Renal cortical epithelial cell (primary cell): ENCODE results near the gene ADAMTS2. TPM values are rescaled to one million over a fixed set of nuclear protein-coding genes. Genes with fewer than 3 reads are reported as not detected.
A peak's percentile ranks its signal among the peaks of the same experiment; 100 is the strongest.

ENCODE experiments used
- DNase-seq: peaks from one replicate; pipeline ENCODE4 v3.0.0-alpha.2; 2011; ENCODE audit warnings: low read depth
- total RNA-seq: library from RNA; depleted of rRNA; stranded (reverse); fragments of >200 nt; gene quantifications from 2 replicates; pipeline ENCODE4 v1.2.3, GENCODE V29; 2014

Gene ADAMTS2
- total RNA-seq, 1 donor from 2014 or later, result 4.2 TPM

DNA sequence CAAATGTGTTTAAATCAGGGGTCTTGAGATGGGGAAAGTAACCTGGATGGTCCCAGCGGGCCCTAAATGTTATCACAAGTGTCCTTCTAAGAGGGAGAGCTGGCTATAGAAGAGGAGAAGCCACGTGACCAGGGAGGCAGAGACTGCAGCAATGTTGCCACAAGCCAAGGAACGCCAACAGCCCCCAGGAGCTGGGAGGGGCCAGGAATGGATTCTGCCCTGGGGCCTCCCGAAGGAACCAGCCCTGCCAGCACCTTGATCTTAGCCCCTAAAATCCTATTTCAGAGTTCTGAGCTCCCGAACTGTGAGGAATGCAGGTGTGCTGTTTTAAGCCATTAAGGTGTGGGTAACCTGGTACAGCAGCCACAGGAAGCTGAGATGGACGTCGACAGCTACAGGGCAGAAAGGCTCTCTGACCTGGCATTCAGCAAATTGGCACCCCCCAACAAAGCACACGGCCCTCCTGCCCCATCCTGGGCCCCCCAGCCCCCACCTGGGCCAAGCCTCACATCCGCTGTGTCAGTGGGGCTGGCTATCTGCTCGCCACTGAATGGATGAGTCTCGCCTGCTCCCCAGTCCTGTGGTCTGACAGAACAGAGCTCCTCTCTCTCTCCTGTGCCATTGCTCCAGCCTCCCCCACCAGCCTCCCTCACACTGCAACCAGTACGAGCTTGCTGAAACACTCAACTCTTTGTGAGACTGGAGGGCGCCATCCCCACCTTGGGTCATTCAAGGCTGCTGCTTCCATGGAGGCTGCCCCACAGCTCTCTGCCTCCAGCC is 78.8 kb downstream of the ADAMTS2 start:
- DNase-seq, result no peak

DNA sequence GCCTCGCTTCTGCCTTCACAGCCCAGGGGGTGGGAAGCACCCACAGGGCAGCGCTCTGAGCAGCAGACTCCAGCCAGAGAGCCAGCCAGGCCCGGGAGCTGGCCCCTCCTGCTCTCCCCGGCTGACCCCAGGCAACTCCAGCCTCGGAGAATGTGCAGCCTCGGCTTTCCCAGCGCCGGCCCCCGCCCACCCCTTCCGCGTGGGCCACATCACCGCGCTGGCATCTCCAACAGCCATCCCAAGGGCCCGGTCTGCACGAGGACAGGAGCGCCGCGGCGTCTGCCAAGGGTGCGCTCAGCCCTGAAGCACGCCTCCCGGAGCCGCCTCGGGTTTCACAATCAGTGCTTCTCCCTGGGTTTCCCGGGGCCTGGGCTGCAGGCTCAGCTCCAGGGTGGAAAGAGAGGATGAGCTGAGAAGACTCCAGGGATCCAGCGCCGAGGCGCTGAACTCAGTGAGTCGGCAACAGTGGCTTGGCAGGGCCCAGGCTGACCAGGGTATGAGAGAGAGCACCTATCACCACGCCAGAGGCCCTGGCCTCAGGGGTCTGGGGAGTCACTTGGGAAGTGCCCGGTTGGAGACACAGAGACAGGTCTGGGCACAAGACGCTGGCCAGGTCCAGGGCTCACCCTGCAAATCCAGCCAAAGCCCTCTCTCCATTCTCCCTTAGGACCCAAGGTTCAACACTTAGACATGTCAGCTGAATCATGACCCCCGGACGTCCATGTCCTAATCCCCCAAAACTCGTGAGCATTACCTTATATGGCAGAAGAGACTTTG is 79.6 kb downstream of the ADAMTS2 start:
- peak; percentile 80 for DNase-seq

DNA sequence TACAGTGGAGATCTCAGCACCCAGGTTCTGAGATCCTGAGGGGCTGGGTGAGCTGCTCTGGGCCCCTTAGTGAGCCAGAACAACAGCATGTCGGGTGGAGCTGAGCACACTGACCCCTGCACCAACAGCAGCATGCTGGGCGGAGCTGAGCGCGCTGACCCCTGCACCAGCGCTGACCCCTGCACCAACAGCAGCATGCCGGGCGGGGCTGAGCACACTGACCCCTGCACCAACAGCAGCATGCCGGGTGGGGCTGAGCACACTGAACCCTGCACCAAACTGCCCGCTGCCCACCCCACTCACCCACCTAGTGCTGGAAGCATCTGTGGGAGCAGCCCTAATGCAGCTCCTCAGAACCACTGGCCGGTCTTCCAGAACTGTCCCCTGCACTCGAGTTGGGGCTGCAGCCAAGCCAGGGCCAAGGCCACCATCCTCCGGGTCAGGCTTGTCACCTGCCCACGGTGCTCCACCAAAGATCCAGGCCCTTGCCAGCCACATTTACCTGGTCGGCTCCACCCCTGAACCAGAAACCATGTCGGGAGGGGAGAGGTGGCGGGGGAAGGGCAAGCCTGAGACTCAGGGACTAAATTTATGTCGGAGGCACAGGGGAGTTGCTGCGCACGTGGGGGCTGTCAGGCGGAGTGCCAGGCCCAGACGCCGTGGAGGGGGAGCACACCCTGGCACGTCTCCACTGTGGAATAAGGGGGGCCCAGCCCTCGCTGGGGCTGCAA is 80.3 kb downstream of the ADAMTS2 start:
- no peak for DNase-seq

DNA sequence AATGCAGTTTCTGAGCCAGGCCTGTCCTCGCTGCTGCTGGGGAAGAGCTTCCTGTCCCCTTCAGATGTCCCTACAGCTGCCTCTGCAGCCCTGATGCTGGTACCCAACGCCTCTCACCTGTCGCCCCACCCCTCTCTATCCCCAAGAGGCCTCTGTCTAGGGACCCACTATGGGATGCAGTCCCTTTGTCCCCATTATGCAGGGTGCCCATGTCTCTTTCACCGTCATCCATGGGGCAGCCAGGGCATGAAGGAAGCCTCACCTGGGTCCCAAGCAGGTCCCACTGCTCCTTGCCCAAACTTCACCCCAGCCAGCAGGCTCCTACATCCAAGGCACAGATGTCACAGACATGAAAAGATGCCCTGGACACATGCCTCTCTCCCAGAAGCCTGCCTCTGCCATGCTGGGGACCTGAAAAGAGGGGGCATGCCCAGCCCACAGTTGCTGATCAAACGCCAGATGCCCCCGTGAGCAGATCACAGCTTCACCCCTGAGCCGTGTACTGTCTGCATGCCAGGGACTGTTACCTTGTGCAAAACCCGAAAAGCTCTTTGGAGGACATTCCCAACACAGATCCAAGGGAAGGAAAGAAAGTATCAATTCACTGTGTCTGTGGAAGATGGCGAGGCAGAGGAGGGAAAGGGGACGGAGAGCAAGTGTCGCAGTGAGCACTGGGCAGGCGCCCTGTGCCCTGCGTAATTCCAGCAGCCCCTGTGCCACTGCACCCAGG is 81.0 kb downstream of the ADAMTS2 start:
- DNase-seq, result no peak

DNA sequence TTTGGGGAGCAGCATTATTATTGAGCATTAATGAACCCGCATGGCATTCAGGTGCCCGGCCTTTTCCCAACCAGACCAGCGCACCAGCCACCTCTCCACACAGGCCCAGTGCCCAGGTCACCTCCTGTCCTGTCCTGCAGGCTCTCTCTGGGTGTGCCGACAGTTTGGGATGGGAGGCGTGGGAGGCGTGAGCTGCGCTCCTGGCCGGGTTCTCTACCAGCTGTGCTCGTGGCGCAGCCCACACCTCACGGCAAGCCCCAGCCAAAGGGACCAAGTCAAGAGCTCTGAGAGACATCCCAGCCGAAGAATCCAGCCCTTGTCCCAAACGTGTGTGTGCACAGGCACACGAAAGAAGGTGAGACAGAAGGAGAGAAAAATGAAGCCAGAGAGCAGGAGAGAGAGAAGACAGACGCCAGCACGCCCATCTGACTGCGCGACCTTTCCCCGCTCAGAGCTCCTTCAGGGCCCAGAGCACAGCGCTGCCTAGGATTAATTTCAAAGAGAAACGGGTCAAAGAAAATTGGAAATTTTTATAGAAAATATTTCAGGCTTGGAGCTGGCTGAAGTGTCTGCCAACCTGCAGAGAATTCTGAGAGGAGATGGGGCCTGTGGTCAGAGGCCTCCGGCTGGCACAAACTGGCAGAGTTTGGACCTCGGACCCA is 81.7 kb downstream of the ADAMTS2 start:
- no peak for DNase-seq

DNA sequence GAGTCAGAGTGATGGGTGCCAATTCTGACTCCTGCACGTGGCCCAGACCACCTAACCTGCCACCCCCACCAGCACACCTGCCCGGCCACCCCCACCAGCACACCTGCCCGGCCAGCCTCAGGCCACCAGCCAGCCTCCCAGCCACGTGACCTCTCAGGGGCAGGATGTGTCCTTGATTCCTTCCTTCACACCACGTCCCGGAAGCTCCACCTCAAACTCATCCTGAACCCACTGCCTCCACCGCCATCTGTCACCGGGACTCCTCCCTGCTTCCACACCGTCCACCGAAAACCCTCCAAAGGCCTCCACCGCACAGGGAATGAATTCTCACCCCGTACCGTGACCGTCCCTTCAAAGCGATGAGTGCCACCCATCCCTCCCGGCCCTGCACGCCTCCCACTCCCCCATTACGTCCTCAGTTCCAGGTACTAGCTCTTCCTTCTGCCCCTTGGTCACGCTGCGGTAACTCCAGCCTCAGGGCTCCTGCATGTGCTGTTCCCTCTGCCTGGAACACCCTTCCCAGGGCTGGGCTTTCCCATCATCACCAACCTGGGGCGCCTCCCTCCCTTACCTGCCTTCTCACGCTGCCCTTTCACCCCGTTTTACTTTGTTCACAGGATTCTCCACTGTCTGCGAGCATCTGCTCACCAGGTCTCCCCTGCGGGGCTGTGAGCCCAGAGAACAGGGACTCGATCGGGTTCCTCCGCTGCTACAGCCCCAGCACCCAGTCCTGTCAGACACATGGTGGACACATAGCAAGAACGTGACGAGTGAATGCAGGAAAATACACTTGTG is 82.9 kb downstream of the ADAMTS2 start:
- no peak for DNase-seq

DNA sequence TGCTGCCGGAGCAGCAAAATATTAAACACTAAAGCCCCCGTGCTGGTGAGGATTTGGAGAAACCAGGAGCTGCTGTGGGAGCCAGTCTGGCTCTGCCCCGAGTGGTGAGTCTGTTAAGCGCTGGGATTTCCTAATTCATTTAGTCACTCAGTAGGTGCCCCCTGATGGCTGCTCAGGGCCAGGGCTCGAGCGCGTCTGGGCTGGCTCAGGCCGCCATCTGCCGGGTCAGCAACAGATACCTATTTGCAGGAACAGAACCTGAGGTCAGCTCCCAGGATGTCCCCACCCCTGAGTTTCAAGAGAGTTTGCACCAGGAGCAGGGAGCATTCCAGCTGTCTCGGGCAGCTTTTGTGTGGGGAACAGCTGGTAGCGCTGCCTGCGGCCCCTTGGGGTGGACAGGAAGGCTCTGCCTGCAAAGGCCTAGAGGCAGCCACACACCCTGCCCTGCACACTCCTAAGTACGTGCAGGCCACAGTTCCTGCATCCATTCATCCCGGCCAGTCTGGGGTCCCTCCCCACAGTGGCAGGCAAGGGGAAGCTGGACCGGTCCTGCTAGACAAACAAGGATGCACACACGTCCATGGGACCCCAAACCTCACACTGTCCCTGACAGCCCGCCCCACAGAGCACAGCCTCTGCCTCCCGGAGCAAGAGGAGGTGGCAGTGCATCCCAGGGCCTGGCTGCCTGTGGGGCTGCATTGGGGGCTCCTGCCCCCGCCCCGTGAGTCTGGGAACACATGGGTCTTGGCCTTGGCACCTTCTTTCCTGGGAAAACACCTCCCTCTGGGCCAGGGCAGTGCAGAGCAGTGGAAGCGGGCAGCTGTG is 83.7 kb downstream of the ADAMTS2 start:
- DNase-seq, result no peak

DNA sequence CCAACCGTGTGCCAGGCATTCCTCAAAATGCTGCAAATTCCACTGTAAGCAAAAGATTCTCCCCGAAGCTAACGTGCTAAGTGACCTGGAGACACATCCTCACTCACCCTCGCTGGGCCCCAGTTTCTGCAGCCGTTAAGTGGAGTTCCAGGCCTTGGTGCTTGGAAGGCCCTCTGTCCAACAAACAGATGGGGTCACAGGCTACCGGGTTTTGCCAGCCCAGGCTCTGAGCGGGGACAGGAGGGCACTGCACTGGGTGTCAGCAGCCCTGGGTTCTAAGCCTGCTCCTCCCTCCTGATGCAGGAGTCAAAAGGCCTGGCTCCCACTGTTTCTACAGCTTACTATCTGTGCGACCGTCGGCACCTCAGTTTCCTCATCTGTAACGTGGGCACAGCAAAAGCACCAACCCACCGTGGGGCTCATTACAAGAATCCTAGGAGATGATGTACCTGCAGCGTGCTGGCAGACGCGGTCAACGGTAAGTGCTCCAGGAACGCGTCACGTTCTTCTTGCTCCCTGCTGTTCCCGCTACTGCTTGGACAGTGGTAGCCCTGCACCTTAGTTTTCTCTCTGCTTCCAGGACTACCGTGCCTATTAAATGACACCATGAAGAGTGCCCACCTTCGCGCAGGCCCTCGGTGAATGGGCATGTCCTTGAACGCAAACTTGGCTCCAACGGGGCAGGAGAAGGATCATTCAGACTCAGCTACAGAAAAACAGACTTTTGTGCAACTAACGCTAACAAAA is 84.8 kb downstream of the ADAMTS2 start:
- DNase-seq, result no peak

DNA sequence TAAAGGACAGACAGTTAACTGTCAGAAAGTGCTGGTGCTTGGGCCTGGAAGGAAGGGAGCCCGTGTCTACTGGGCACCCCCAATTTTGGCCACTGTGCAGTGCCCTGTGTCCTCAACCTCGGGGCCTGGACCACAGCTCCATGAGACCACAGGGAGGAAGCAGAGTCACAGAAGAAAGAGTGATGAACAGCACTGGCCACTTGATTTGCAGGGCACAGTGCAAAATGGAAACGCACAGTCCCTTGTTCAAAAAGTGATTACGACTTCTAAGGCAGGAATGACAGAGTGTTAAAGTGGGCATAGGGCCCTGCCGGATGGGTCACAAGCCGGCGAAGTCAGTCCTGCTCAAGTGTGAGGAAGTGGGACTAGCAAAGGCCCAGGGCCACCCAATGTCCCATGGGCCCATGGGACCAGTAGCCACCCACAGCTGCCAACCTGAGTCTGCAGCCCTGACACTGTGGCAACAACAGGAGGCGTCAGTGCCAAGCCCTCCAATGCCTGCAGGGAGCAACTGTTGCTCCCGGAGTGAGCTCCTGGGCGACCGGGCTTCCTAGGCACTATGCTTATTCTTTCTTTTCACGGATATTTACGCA is 85.4 kb downstream of the ADAMTS2 start:
- DNase-seq, result no peak

DNA sequence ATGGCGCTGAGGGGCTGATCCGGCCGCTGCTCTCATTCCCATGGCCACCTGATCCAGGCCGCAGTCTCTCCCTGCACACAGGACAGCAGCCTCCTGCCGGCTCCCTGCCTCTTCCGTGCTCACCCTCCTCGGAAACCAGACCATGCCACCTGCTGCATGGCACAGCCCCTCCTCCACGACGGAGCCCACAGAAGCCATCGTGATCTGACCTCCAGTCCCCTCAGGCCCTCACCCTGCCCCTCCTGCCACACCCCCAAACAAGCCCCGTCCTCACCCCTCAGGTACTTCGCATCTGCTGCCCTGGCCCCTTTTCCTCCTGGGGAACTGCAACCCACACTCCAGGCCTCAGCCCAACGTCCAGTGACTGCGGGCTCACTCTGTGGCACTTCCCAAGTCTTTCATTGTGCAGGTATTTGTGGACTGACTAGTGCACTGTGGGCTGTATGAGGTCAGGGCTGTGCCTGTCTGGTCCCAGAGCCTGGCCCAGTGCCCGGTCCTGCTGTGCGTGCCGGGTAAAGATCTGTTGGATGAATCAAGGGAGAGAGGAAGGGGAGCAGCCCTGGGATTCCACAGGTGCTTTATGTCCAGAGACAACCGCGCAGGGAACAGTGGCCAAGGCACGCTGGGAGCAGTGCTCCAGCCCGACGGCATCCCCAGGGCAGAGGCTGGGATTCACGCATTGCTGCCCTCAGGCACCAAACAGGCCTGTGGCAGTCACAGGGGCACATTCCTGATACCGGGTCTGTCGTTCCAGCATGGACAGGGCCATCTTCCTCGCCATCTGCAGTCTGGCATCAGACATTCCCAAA is 86.1 kb downstream of the ADAMTS2 start:
- no peak for DNase-seq

DNA sequence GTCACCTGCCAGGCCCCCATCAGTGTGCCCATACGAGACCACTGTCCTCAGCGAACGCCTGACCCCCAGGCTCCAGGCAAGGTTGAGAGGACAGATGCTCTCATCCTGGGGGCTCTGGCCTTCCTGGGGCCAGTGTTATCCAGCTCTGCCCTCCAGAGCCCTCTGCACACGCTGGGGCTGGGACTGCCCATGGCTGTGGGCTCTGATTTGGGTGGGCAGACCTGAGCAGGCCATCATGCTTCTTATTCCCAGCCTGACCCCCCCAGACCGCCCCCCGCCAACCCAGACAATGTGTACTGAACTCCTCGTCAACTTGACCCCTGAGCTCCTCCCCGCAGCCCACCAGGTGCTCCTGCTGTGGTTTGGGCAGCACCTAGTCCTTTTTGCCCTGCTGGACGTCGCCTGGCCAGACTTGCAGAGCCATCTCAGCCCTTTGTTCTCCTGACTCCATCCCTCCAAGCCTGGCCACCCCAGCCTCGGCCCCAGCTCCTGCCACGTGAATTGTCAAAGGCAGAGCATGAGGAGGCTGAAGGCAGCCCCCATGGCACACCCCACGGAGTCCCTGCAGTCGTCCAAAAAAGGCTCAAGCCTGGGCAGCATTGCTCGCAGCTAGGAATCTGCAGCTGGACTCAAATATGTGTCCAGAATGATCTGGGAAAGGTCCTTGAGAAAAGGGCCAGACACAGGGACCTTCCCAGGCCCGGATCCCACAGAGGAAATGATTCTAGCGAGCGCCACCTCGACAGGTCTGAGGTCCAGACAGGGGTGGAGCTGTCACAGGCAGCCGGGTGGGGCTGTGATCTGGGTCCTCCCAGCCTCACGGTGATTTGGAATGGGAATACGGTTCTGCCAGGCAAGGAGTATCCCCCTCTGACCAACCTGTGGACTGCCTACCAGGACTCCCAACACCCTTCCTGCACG is 87.0 kb downstream of the ADAMTS2 start:
- no peak for DNase-seq

DNA sequence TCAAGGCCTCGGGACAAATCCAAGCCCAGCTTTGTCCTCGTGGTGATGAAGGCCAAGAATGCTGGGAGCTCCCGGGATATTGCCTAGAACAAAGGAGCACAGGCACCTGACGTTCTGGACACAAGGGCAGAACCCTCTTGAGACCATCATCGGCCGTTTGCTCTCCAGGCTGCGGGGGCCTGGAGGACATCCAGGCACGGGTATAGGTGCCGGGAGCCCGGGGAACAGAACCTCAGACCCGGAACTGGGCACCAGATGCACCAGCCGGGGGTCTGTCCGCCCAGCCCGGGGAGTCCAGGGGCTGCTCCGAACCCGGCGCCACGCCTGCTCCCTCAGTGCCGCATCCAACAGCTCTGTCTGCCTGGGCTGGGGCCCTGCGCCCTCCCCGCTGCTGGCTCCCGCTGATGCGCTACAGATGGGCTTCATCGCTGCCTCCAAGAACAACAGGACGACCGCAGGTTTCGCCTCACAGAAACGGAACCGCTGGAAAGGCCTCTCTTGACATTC is 88.0 kb downstream of the ADAMTS2 start:
- no peak for DNase-seq

DNA sequence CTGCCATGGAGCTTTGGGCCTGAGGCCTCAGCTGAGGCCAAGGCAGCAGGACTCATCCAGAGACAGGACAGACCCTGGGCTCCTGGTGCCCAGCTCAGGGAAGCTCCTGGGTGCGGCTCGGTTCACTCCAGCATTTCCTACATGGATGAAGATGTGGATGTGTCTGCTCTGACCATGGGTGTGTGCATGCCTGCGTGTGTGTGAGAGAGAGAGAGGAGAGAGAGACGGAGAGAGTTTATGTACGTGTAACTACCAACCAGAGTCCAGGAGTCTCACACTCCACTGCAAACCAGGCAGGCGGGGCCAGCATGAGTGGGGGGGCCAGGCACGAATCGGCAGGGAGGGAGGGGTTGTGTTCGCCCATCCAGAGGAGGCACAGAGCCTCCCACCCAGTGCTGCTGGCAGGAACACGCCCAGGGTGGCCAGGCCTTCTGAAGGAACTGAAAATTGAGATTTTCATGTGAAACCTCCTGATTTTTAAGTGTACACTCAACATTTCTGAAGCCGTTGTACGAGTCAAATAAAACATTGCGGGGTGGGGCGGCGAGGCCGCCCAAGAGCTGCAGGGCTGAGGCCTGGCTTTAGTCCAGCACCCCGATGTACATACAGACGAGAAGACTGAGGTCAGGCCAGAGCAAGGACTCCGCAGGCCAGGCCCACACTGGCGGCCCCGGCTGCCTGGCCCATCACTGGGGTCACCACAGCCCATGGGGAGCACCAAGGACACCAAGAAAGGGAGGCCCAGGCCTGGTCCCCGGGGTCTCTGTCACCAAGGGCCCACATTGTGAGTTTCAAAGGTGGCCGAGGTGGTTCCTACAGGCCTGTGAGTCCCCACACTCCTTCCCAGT is 88.7 kb downstream of the ADAMTS2 start:
- no peak for DNase-seq

DNA sequence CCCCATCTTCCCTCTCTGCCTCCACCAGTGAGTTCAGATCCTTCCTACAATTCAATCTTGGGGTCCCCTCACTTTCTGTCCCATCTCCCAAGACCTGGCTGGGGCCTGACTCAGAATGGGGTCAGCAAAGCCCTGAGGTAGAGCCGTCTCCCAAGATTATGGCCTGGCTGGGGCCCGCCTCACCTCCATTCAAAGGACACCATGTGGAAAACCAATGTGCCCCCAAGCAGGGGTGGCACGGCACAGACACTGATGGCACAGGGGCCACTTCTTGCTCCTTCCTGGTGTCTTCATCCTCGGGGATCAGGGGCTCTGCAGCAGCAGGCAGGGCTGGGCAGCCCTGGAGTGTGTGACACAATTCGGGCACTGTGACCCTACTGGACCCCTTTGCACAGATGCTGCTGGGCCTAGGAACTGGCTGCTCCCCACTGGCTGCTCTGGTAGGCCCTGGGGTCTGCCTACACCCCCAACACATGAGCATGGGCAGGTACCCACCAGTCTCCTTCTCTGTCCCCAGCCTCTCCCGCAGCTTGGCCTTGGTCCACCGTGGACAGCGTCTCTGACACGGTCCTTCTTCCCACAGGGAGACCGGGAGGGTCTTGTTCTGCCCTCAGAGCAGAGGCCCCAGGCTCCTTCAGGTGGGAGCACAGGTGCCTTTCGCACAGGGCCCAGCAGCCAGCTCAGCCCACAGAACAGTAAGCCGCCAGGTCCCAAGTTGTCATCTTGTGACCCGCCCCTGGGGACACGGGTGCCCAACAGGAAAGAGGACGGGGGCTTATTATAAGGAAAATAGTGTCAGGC is 89.5 kb downstream of the ADAMTS2 start:
- DNase-seq, result no peak
